ENCODE data around the gene PPHLN1. TPM values are rescaled to one million over a fixed set of nuclear protein-coding genes. Genes with fewer than 3 reads are reported as not detected.

Gene PPHLN1
- 74.9 to 88.3 TPM (median 79.9 TPM) in 3 replicates for total RNA-seq

GRCh38 chr12:42325653-42326474 is at the start of gene PPHLN1, which contains the start of gene ZCRB1:
TSS of gene PPHLN1 (plus strand) at chr12:42326167. CDS start at chr12:42335903, 9,736 bp downstream.
TSS of gene ZCRB1 (minus strand) at chr12:42326094. CDS start at chr12:42324102, 1,992 bp downstream.
- Mint-ChIP-seq H3K27ac (peak within 1 kb of the TSS; percentile 99), H3K4me3 (peak within 1 kb of the TSS; percentile 98), H3K27me3 (ENCODE audit: low read depth) (no peaks in the 10 kb centered on the region), H3K9me3 (no peaks in the 10 kb centered on the region), H3K36me3 (peaks cover 8% of the 10 kb centered on the region), H3K4me1 (peaks cover 26% of the 10 kb centered on the region)
- peak; percentile 65 to 82 for DNase-seq (ENCODE audit: low spot score in 2 of 2, unreplicated experiment in 2 of 2)
- TF ChIP-seq CTCF (IDR thresholded peaks at IDR 0.05; ENCODE audit: unreplicated experiment) = no peak

- peaks cover 1% of the 10 kb centered on the region for H3K36me3 Mint-ChIP-seq
- DNase-seq (ENCODE audit: low spot score in 2 of 2, unreplicated experiment in 2 of 2) = no peak
- H3K4me1 Mint-ChIP-seq = peaks cover 14% of the 10 kb centered on the region
- H3K27ac Mint-ChIP-seq = peak overlapping the region; percentile 41
- no peak overlapping the region for H3K4me3 Mint-ChIP-seq
- peaks cover 9% of the 10 kb centered on the region for H3K9me3 Mint-ChIP-seq
- TF ChIP-seq CTCF (IDR thresholded peaks at IDR 0.05; ENCODE audit: unreplicated experiment) = no peak
- H3K27me3 Mint-ChIP-seq (ENCODE audit: low read depth) = peaks cover 2% of the 10 kb centered on the region
Observed at GRCh38 chr12:42277396-42278127, 48.4 kb upstream of the PPHLN1 start.

GRCh38 chr12:42278128-42278510 is 47.8 kb upstream of the PPHLN1 start:
- peaks cover 17% of the 10 kb centered on the region for H3K4me1 Mint-ChIP-seq
- peaks cover 2% of the 10 kb centered on the region for H3K27me3 Mint-ChIP-seq (ENCODE audit: low read depth)
- H3K27ac Mint-ChIP-seq = no peak overlapping the region
- no peak overlapping the region for H3K4me3 Mint-ChIP-seq
- peaks cover 4% of the 10 kb centered on the region for H3K9me3 Mint-ChIP-seq
- H3K36me3 Mint-ChIP-seq = no peaks in the 10 kb centered on the region
- no peak for DNase-seq (ENCODE audit: low spot score in 2 of 2, unreplicated experiment in 2 of 2)
- no peak for TF ChIP-seq CTCF (IDR thresholded peaks at IDR 0.05; ENCODE audit: unreplicated experiment)

GRCh38 chr12:42281278-42281677 is 44.7 kb upstream of the PPHLN1 start:
- Mint-ChIP-seq H3K9me3 (no peaks in the 10 kb centered on the region), H3K36me3 (no peaks in the 10 kb centered on the region), H3K27ac (no peak overlapping the region), H3K4me1 (peaks cover 29% of the 10 kb centered on the region), H3K4me3 (no peak overlapping the region), H3K27me3 (ENCODE audit: low read depth) (peaks cover 2% of the 10 kb centered on the region)
- DNase-seq (ENCODE audit: low spot score in 2 of 2, unreplicated experiment in 2 of 2) = no peak
- TF ChIP-seq CTCF (IDR thresholded peaks at IDR 0.05; ENCODE audit: unreplicated experiment) = no peak

- Mint-ChIP-seq H3K9me3 (no peaks in the 10 kb centered on the region), H3K36me3 (no peaks in the 10 kb centered on the region), H3K27ac (no peak overlapping the region), H3K4me3 (no peak overlapping the region), H3K4me1 (peaks cover 29% of the 10 kb centered on the region), H3K27me3 (ENCODE audit: low read depth) (peaks cover 2% of the 10 kb centered on the region)
- no peak for TF ChIP-seq CTCF (IDR thresholded peaks at IDR 0.05; ENCODE audit: unreplicated experiment)
- DNase-seq (ENCODE audit: low spot score in 2 of 2, unreplicated experiment in 2 of 2) = no peak
Observed at GRCh38 chr12:42281844-42282243, 44.1 kb upstream of the PPHLN1 start.
